ENCODE data around the gene DOLPP1.

DOLPP1 gene

GRCh38 chr9:129054163-129054851, 26.6 kb upstream of the DOLPP1 start:
- TF ChIP-seq CTCF (conservative IDR thresholded peaks at IDR 0.05; ENCODE audit: low read depth, low read length) = no peak
- Histone ChIP-seq H3K4me2 (no peak overlapping the region), H3K27me3 (ENCODE audit: insufficient read depth, low read depth) (no peaks in the 10 kb centered on the region), H3K4me3 (IDR thresholded peaks at IDR 0.05; ENCODE audit: insufficient read depth, low read depth, low read length) (no peak overlapping the region), H3K9ac (no peak overlapping the region), H2AFZ (ENCODE audit: low read depth) (no peak overlapping the region), H3K79me2 (ENCODE audit: insufficient read depth, low read depth) (no peaks in the 10 kb centered on the region), H3K27ac (no peak overlapping the region), H3K4me1 (ENCODE audit: low read depth, poor library complexity, severe bottlenecking) (no peaks in the 10 kb centered on the region), H4K20me1 (ENCODE audit: insufficient read depth) (no peaks in the 10 kb centered on the region), H3K36me3 (ENCODE audit: insufficient read depth) (no peaks in the 10 kb centered on the region)

- Histone ChIP-seq H3K36me3 (ENCODE audit: insufficient read depth) (no peaks in the 10 kb centered on the region), H2AFZ (ENCODE audit: low read depth) (no peak overlapping the region), H3K79me2 (ENCODE audit: insufficient read depth, low read depth) (no peaks in the 10 kb centered on the region), H3K27ac (no peak overlapping the region), H3K27me3 (ENCODE audit: insufficient read depth, low read depth) (no peaks in the 10 kb centered on the region), H3K4me3 (IDR thresholded peaks at IDR 0.05; ENCODE audit: insufficient read depth, low read depth, low read length) (no peak overlapping the region), H3K4me1 (ENCODE audit: low read depth, poor library complexity, severe bottlenecking) (no peaks in the 10 kb centered on the region), H3K9ac (no peak overlapping the region), H4K20me1 (ENCODE audit: insufficient read depth) (no peaks in the 10 kb centered on the region), H3K4me2 (no peak overlapping the region)
- TF ChIP-seq CTCF (conservative IDR thresholded peaks at IDR 0.05; ENCODE audit: low read depth, low read length) = no peak
These were observed 21.7 kb upstream of the DOLPP1 start for GRCh38 chr9:129058965-129059795.

- Histone ChIP-seq H3K36me3 (ENCODE audit: insufficient read depth) (no peaks in the 10 kb centered on the region), H3K79me2 (ENCODE audit: insufficient read depth, low read depth) (no peaks in the 10 kb centered on the region), H3K27ac (no peak overlapping the region), H3K4me1 (ENCODE audit: low read depth, poor library complexity, severe bottlenecking) (no peaks in the 10 kb centered on the region), H3K27me3 (ENCODE audit: insufficient read depth, low read depth) (no peaks in the 10 kb centered on the region), H3K4me3 (IDR thresholded peaks at IDR 0.05; ENCODE audit: insufficient read depth, low read depth, low read length) (no peak overlapping the region), H3K9ac (no peak overlapping the region), H2AFZ (ENCODE audit: low read depth) (no peak overlapping the region), H4K20me1 (ENCODE audit: insufficient read depth) (no peaks in the 10 kb centered on the region), H3K4me2 (no peak overlapping the region)
- TF ChIP-seq CTCF (conservative IDR thresholded peaks at IDR 0.05; ENCODE audit: low read depth, low read length) = no peak
These were observed 20.8 kb upstream of the DOLPP1 start for GRCh38 chr9:129059796-129060785.

GRCh38 chr9:129060991-129061390, 19.9 kb upstream of the DOLPP1 start:
- Histone ChIP-seq H3K27ac (no peak overlapping the region), H2AFZ (ENCODE audit: low read depth) (no peak overlapping the region)
- no peak for TF ChIP-seq CTCF (conservative IDR thresholded peaks at IDR 0.05; ENCODE audit: low read depth, low read length)

More at GRCh38 chr9:129060991-129061390, 19.9 kb upstream of the DOLPP1 start:
- no peaks in the 10 kb centered on the region for H3K36me3 ChIP-seq (ENCODE audit: insufficient read depth)
- no peak overlapping the region for H3K4me2 ChIP-seq
- no peak overlapping the region for H3K4me3 ChIP-seq (IDR thresholded peaks at IDR 0.05; ENCODE audit: insufficient read depth, low read depth, low read length)
- H4K20me1 ChIP-seq (ENCODE audit: insufficient read depth) = no peaks in the 10 kb centered on the region
- H3K79me2 ChIP-seq (ENCODE audit: insufficient read depth, low read depth) = no peaks in the 10 kb centered on the region
- no peaks in the 10 kb centered on the region for H3K27me3 ChIP-seq (ENCODE audit: insufficient read depth, low read depth)
- no peak overlapping the region for H3K9ac ChIP-seq
- H3K4me1 ChIP-seq (ENCODE audit: low read depth, poor library complexity, severe bottlenecking) = no peaks in the 10 kb centered on the region

Measured in KMS-11 (cell line).